COR-L47 (cell line): Measurements from ENCODE around the gene NEURL4.
A peak's percentile ranks its signal among the peaks of the same experiment; 100 is the strongest.
"Not testable (repeated sequence)": the region's sequence is repeated elsewhere in the genome, so short reads cannot be mapped to it uniquely, and the experiment has no call there.

ENCODE experiments used
- DNase-seq: peaks from one replicate; lab custom pipeline; 2025; lab: John Stamatoyannopoulos, UW

Gene NEURL4

DNA sequence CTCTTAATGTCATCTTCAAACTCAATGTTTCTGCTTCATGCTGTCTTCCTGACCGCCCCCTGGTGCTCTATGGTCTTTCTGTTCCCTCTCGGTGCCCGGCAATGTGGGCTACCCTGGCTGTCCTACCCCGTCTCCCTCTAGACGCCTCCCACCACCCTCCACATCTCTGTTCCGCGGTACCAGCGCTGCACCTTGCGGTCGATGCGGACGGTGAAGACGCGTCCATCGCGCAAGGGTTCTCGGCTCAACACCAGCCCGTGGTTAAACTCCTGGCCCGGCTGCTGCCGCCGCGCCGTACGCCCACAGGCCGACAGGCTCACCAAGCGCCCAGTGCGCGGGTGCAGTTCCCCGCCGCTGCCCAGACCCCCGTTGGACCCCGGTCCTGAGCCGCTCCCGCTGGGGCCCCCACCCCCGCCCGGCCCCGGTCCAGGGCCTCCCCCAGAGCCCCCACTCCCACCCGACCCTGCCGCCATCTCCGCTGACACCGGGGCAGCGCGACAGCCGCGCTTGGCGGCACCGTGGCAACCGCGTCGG is at the start of gene NEURL4:
TSS of gene NEURL4 (minus strand) at position 496 of the 534 bp plus-strand sequence. CDS start at position 473, 23 bp downstream.
- no peak for DNase-seq

GRCh38 chr17:7374353-7374752 is 45.2 kb upstream of the NEURL4 start:
- DNase-seq = no peak

DNA sequence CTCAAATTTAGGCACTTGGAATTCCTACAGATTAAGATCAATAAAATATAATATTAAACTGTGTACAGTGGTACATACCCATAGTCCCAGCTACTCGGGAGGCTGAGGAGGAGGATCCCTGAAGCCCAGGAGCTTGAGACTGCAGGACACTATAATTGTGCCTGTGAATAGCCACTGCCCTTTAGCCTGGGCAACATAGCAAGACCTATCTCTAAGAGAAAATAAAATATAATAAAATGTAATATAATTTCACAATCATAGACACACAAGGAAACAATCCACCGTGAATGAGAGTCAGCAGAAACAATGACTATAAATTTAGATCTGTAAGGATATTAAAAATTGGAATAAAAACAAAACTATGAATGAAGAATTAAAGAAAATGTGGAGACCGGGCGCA is 41.7 kb upstream of the NEURL4 start:
- DNase-seq = no peak

GRCh38 chr17:7369825-7370224 is 40.7 kb upstream of the NEURL4 start:
- DNase-seq = no peak

DNA sequence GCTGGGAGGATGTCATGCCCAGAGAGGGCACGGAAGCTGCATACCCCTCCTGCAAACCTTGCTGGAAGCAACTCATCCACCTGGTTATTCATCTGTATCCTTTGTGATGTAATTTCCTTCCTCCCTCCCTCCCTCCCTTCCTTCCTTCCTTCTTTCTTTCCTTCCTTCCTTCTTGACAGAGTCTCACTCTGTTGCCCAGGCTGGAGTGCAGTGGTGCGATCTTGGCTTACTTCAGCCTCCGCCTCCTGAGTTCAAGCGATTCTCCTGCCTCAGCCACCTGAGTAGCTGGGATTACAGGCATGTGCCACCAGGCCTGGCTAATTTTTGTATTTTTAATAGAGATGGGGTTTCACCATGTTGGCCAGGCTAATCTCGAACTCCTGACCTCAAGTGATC is 39.5 kb upstream of the NEURL4 start:
- DNase-seq = not testable (repeated sequence)

DNA sequence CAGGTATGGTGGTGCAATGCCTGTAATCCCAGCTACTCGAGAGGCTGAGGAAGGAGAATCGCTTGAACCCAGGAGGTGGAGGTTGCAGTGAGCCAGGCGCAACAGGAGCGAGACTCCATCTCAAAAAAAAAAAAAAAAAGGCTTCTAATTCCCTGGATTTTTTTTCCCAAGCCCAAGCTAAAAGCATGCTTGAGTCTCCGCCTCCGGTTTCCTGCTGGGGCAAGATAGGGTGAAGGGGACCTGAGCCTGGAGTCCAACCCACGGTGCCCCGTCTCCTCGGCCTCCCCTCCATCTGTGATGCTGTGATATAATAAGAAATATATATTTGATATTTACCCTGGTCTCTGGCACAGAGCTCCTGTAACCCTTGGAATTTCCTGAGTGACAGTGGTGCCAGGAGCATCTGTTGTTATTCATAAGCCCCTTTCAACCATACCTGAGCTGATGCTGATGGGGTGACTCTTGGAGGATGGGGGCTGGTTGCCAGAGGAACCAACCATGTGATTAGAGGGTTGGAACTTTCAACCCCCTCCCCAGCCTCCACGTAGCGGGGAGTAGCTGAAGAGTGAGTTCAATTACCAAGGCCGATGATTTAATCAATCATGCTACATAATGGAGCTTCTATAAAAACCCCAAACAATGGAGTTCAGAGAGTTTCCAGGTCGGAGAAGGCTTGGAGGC is 38.9 kb upstream of the NEURL4 start:
- DNase-seq = no peak

DNA sequence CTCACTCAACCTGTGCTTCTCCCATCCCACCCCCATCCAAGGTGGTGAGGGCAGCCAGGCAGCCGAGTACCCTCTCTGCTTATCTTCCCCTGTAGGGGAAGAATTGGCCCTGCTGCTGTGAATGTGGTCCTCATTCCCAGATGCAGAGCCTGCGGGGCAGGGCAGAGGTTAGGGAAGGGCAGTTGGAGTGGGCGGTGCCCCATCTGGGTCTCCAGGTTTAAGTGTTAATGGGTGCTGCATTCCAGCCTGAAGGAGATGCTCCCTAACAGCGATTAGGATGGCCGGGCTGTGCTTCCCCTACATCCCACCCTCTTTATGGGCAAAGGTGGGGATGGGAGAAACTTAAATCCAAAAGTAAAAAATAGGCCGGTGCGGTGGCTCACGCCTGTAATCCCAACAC is 37.9 kb upstream of the NEURL4 start:
- no peak for DNase-seq

GRCh38 chr17:7365963-7366362 is 36.8 kb upstream of the NEURL4 start:
- DNase-seq = not testable (repeated sequence)

DNA sequence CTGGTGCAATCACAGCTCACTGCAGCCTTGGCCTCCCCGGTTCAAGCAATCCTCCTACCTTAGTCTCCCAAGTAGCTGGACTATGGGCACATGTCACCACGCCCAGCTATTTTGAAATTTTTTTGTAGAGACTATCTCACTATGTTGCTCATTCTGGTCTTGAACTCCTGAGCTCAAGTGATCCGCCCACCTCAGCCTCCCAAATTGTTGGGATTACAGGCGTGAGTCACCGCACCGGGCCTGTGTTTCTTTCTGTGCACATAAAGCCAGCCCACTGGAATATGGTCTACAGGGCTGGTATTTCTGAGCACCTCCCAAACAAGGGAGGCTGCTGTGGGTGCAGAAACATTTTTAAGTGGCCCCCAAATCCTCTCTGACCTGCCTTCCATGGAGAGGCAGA is 34.2 kb upstream of the NEURL4 start:
- no peak for DNase-seq

DNA sequence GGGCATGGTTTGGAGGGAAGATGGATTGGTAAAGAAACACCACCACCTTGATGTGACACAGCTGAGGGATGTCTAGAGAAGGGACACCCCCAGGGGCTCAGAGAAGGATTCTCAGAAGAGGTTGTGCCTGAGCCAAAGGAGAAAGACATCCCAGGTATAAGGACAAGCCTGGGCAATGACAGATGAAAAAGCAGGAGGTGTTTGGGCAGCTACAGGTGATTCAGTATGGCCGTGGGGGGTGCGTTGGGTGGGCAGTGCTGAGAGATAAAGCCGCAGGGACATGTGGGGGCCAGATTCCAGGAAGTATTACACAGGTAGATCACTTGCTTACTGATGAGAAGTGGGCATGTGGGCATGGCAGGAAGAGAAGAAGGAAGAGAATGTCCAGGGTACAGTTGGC is 32.8 kb upstream of the NEURL4 start:
- DNase-seq = no peak

DNA sequence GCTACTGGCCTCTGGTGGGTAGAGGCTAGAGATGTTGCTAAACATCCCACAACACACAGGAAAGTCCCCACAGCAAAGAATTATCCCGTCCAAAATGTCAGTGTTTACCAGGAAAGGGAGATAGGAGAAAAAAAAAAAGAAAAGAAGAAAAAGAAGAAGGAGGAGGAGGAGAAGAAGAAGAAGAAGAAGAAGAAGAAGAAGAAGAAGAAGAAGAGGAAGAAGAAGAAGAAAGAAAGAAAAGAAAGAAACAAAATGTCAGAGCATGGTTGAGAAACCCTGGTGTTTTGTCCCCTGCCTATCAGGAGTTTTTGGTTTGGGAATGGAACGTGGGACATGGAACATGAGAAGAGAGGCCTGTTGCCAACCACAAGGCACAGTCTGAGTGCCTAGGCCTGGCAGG is 28.2 kb upstream of the NEURL4 start:
- no peak for DNase-seq

GRCh38 chr17:7356756-7357155 is 27.6 kb upstream of the NEURL4 start:
- DNase-seq = no peak

- peak; percentile 64 for DNase-seq
Observed at GRCh38 chr17:7356072-7356549, 27.0 kb upstream of the NEURL4 start.

DNA sequence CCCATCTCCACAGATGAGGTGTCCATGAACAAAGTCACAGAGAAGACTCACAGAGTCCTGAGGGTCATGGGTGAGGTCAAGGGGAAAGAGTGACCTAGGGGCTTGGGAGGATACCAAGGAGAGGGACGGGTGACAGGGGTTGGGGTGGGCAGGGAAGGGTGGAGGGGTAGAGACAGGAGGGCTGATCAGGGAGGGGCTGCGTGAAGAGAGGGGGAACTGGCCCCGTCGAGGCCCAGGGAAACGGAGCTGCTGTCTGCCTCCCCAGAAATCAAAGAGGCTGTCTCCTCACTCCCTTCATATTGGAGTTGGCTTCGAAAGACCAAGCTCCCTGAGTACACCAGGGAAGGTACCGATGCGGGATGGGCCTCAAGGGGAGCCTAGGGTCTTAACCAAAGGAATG is 26.4 kb upstream of the NEURL4 start:
- no peak for DNase-seq

- no peak for DNase-seq
Observed at GRCh38 chr17:7355053-7355452, 25.9 kb upstream of the NEURL4 start, which contains the start of gene TMEM95. Gene TMEM95 (plus strand): TSS chr17:7355156. CDS start chr17:7355205, 49 bp downstream.

DNA sequence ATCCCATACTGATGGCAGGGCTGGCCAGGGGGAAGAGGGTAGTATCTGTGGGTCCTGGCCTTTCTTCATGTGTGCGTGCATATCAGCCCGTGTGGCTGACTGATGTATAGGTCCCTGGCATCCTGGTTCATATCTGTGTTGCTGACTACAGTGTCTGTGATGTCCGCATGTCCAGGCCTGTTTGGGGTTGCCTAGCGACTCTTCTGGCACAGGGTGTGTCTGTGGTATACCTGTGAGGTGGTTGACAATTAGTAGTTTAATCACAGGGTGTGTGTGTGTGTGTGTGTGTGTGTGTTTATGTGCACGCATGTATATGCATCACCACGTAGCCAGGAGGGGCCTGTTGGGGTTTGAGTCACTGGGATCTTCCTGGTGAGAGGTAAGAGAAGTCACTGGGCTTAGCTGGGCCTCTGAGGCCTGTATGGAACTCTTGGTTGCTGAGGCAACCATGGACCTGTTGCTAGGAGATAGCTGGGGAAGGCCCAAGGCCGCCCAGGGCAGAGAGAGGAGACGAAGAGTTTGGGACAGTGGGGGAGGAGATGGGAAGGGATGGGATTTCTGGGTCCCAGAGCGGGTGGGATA is 25.2 kb upstream of the NEURL4 start:
- peak; percentile 53 for DNase-seq

DNA sequence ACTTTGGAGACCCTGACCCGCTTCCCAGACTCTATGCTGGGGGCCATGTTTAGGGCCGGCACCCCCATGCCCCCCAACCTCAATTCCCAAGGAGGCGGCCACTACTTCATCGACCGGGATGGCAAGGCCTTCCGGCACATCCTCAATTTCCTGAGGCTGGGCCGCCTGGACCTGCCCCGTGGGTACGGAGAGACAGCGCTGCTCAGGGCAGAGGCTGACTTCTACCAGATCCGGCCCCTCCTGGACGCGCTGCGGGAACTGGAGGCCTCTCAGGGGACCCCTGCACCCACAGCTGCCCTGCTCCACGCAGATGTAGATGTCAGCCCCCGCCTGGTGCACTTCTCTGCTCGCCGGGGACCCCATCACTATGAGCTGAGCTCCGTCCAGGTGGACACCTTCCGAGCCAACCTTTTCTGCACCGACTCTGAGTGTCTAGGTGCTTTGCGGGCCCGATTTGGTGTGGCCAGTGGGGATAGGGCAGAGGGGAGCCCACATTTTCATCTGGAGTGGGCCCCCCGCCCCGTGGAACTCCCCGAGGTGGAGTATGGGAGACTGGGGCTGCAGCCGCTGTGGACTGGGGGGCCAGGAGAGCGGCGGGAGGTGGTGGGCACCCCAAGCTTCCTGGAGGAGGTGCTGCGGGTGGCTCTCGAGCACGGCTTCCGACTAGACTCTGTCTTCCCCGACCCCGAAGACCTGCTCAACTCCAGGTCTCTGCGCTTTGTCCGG is 23.9 kb upstream of the NEURL4 start:
- no peak for DNase-seq

DNA sequence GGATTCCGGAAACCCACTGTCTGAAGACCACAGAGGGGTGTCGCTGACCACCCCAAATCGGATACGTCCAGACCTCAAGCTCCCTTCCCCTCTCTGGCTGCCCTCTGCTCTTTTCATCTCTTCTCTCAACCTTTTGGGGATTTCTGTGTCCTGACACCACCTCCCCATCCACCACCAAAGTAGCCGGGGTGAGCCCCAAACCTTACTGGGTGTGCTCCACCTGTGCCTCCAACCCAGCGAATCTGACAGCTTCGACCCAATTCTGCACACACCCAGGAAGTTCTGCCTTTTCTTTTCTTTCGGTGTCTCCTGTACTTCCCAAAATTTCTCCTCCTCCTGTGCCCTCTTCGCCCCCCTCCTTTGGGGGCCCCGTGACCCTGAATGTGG is 23.4 kb upstream of the NEURL4 start:
- no peak for DNase-seq

GRCh38 chr17:7351665-7352502 is 22.7 kb upstream of the NEURL4 start, which contains the start of gene KCTD11:
Gene KCTD11 (plus strand): TSS chr17:7352162.
- DNase-seq = no peak

- DNase-seq = no peak
Observed at GRCh38 chr17:7348478-7349242, 19.5 kb upstream of the NEURL4 start.
